Neural progenitor cell (in vitro differentiated cells): ENCODE data around the gene CLDND1.

Experiments used
- EZH2 ChIP-seq: fragments of 200-600 bp; sonication (generic); IDR thresholded peaks from 2 replicates; pipeline ENCODE4 v1.6.1; 2017; ENCODE audit warnings: antibody characterized with exemption, mild to moderate bottlenecking, moderate library complexity
- EZH2phosphoT487 ChIP-seq: fragments of 200-600 bp; sonication (generic); IDR thresholded peaks from 2 replicates; pipeline ENCODE4 v1.6.1; 2017; ENCODE audit warnings: antibody characterized with exemption
- TF ChIP-seq, protein P1 (sequence below): fragments of 200-600 bp; sonication (generic); IDR thresholded peaks from 2 replicates; pipeline ENCODE4 v1.5.1; 2017; ENCODE audit warnings: antibody characterized with exemption, mild to moderate bottlenecking

DNA sequence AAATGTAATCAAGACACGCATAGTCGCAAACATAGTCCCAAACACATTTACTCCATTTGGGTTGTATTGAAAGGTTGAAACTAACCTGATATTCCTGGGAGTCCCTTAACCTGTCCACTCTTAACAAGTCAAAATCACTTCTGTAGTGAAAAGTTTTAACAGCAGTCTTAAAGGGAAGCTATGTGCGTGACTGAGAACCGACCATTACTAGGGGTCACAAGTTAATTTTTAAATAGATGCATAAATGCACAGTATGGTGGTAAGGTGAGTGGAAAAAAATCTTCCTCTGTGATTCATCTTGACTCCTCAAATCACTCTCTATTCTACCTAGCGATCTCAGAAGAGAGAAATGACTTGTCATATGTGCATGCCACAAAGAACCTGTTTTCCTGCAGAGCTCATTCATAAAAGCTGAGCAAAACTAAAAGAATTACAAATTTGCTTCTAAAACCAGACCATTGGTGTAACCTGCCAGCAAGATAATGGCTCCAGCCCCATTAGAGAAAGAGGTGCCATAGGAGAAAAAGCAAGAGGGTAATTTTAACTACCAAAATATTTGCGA lies 13.8 kb upstream of the CLDND1 start:
- TF ChIP-seq EZH2 (no peak), EZH2phosphoT487 (no peak)
- TF ChIP-seq, protein P1, sequence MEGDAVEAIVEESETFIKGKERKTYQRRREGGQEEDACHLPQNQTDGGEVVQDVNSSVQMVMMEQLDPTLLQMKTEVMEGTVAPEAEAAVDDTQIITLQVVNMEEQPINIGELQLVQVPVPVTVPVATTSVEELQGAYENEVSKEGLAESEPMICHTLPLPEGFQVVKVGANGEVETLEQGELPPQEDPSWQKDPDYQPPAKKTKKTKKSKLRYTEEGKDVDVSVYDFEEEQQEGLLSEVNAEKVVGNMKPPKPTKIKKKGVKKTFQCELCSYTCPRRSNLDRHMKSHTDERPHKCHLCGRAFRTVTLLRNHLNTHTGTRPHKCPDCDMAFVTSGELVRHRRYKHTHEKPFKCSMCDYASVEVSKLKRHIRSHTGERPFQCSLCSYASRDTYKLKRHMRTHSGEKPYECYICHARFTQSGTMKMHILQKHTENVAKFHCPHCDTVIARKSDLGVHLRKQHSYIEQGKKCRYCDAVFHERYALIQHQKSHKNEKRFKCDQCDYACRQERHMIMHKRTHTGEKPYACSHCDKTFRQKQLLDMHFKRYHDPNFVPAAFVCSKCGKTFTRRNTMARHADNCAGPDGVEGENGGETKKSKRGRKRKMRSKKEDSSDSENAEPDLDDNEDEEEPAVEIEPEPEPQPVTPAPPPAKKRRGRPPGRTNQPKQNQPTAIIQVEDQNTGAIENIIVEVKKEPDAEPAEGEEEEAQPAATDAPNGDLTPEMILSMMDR = no peak
